ENCODE results near the gene DPP6.

DPP6 gene

DNA sequence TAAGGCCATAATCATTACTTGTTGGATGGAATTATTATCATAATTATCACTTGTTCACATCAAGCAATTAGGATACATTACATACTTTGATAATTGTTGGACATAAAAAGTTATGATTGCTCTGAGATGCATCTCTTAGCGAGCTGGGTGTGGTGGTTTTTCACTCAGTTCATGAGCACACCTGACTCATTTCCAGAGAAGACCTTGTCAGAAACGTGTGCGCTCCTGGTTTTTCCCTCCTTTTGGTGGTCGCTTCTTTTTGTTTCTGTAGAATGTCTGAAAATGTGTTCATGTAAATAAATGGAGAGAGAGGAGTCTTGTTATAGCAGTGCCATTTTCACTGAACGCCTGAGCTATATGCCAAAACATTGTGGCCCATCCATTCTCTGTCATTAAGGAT, 809.4 kb downstream of the DPP6 start:
- no peak for TF ChIP-seq EZH2phosphoT487 (IDR thresholded peaks at IDR 0.05; ENCODE audit: borderline replicate concordance)
- TF ChIP-seq, protein P1, sequence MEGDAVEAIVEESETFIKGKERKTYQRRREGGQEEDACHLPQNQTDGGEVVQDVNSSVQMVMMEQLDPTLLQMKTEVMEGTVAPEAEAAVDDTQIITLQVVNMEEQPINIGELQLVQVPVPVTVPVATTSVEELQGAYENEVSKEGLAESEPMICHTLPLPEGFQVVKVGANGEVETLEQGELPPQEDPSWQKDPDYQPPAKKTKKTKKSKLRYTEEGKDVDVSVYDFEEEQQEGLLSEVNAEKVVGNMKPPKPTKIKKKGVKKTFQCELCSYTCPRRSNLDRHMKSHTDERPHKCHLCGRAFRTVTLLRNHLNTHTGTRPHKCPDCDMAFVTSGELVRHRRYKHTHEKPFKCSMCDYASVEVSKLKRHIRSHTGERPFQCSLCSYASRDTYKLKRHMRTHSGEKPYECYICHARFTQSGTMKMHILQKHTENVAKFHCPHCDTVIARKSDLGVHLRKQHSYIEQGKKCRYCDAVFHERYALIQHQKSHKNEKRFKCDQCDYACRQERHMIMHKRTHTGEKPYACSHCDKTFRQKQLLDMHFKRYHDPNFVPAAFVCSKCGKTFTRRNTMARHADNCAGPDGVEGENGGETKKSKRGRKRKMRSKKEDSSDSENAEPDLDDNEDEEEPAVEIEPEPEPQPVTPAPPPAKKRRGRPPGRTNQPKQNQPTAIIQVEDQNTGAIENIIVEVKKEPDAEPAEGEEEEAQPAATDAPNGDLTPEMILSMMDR (conservative IDR thresholded peaks at IDR 0.05; ENCODE audit: low read length), result no peak
- Histone ChIP-seq H3K4me1 (ENCODE audit: insufficient read depth, low read length, poor library complexity, severe bottlenecking) (no peaks in the 10 kb centered on the region), H3K9me3 (ENCODE audit: insufficient read depth, low read depth, low read length) (no peaks in the 10 kb centered on the region; the same call in 1 of the 2 replicates), H4K20me1 (ENCODE audit: insufficient read depth, low read length, poor library complexity, severe bottlenecking) (no peaks in the 10 kb centered on the region), H3K4me2 (ENCODE audit: low read depth, low read length, poor library complexity, severe bottlenecking) (no peak overlapping the region), H3K4me3 (ENCODE audit: low read length, poor library complexity, severe bottlenecking) (no peak overlapping the region), H2AFZ (ENCODE audit: low read length) (no peak overlapping the region), H3K9ac (ENCODE audit: low read depth, low read length, poor library complexity, severe bottlenecking) (no peak overlapping the region), H3K27me3 (ENCODE audit: insufficient read depth, low read length, poor library complexity, severe bottlenecking) (no peaks in the 10 kb centered on the region), H3K9me2 (replicated peaks; ENCODE audit: low read depth, low read length) (no peaks in the 10 kb centered on the region), H3K79me2 (ENCODE audit: insufficient read depth, low read length) (no peaks in the 10 kb centered on the region), H3F3A (ENCODE audit: low read depth) (no peaks in the 10 kb centered on the region), H3K36me3 (ENCODE audit: insufficient read depth, low read length) (no peaks in the 10 kb centered on the region)

DNA sequence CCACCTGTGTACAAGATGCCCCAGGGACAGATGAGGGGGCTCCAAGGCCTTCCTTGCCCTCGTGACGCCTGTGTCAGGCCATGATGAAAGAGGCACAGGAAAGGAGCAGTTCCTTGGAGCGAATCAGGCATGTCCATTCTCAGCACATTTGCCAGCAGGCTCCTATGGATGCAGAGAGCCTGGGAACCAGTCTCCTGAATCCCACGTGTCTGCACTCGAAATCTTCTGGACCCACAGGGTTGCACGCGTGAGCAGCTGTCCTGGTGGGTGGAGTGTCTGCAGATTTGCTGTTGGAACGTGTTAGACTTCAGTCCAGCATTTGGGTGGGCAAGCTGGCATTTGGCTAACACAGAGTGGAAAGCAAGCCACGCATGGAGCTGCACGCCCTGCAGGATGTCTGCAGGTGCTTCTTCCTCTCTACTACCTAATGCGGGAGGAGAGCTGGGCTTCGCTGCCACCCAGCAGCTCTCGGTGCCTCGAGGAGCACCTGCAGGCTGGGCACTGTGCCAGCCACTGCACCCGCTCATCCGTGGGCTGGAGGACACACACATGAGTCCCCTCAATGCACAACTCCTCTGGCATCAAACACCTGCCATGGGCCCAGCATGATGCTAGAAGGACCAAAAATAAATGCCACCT, 810.1 kb downstream of the DPP6 start:
- Histone ChIP-seq H2AFZ (ENCODE audit: low read length) (no peak overlapping the region), H3F3A (ENCODE audit: low read depth) (no peaks in the 10 kb centered on the region), H3K79me2 (ENCODE audit: insufficient read depth, low read length) (no peaks in the 10 kb centered on the region), H3K27me3 (ENCODE audit: insufficient read depth, low read length, poor library complexity, severe bottlenecking) (no peaks in the 10 kb centered on the region), H3K9me3 (ENCODE audit: insufficient read depth, low read depth, low read length) (no peaks in the 10 kb centered on the region; the same call in 1 of the 2 replicates), H3K9ac (ENCODE audit: low read depth, low read length, poor library complexity, severe bottlenecking) (no peak overlapping the region), H3K4me3 (ENCODE audit: low read length, poor library complexity, severe bottlenecking) (no peak overlapping the region), H3K4me1 (ENCODE audit: insufficient read depth, low read length, poor library complexity, severe bottlenecking) (no peaks in the 10 kb centered on the region), H4K20me1 (ENCODE audit: insufficient read depth, low read length, poor library complexity, severe bottlenecking) (no peaks in the 10 kb centered on the region), H3K36me3 (ENCODE audit: insufficient read depth, low read length) (no peaks in the 10 kb centered on the region), H3K4me2 (ENCODE audit: low read depth, low read length, poor library complexity, severe bottlenecking) (no peak overlapping the region), H3K9me2 (replicated peaks; ENCODE audit: low read depth, low read length) (no peaks in the 10 kb centered on the region)
- no peak for TF ChIP-seq EZH2phosphoT487 (IDR thresholded peaks at IDR 0.05; ENCODE audit: borderline replicate concordance)
- TF ChIP-seq, protein P1 (conservative IDR thresholded peaks at IDR 0.05; ENCODE audit: low read length), result no peak

DNA sequence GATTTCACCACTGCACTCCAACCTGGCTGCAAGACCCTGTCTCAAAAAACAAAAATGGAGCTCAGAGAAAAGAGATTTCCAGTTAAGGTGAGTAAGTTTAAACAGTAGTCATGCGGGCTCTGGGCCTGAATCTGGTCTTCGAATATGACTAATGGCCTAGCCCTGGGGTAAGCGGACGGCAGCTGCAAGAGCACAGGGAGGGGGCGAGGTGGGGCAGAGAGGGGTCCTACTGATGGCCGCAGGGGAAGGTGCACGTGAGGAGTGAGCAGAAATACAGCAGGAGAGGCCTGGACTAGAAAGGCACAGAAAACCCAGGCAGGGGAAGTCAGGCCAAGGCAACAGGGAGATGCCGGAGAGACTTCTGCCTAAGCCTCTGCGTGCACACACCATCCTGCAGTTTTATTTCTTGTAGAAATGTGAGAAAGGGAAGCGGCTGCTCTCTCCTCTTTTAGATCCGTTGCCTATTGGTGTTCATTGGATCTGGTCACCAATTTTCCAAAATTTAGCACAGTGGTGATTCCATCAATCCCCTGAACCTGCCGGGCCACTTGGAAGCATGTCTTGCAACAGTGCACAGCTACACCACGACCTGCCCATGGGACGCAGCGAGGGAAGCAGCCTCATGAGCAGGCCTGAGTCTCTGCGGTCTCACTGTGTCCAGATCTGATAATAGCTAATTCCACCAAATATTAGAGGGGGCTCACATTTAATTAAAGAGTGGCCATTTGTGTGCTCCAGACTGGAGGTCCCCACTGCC, 811.7 kb downstream of the DPP6 start:
- Histone ChIP-seq H3K4me2 (ENCODE audit: low read depth, low read length, poor library complexity, severe bottlenecking) (no peak overlapping the region), H3K79me2 (ENCODE audit: insufficient read depth, low read length) (no peaks in the 10 kb centered on the region), H3K9ac (ENCODE audit: low read depth, low read length, poor library complexity, severe bottlenecking) (no peak overlapping the region), H3F3A (ENCODE audit: low read depth) (no peaks in the 10 kb centered on the region), H3K4me3 (ENCODE audit: low read length, poor library complexity, severe bottlenecking) (no peak overlapping the region), H4K20me1 (ENCODE audit: insufficient read depth, low read length, poor library complexity, severe bottlenecking) (no peaks in the 10 kb centered on the region), H3K36me3 (ENCODE audit: insufficient read depth, low read length) (no peaks in the 10 kb centered on the region), H3K4me1 (ENCODE audit: insufficient read depth, low read length, poor library complexity, severe bottlenecking) (no peaks in the 10 kb centered on the region), H2AFZ (ENCODE audit: low read length) (no peak overlapping the region), H3K9me3 (ENCODE audit: insufficient read depth, low read depth, low read length) (no peaks in the 10 kb centered on the region; the same call in 1 of the 2 replicates), H3K9me2 (replicated peaks; ENCODE audit: low read depth, low read length) (no peaks in the 10 kb centered on the region), H3K27me3 (ENCODE audit: insufficient read depth, low read length, poor library complexity, severe bottlenecking) (no peaks in the 10 kb centered on the region)
- TF ChIP-seq, protein P1 (conservative IDR thresholded peaks at IDR 0.05; ENCODE audit: low read length), result no peak
- no peak for TF ChIP-seq EZH2phosphoT487 (IDR thresholded peaks at IDR 0.05; ENCODE audit: borderline replicate concordance)

Measured in Loucy (cell line).